ENCODE measurements around the gene NTRK3. TPM values are rescaled to one million over a fixed set of nuclear protein-coding genes. Genes with fewer than 3 reads are reported as not detected.

Gene NTRK3
- total RNA-seq, 1 experiment from 2014 or later: not detected

DNA sequence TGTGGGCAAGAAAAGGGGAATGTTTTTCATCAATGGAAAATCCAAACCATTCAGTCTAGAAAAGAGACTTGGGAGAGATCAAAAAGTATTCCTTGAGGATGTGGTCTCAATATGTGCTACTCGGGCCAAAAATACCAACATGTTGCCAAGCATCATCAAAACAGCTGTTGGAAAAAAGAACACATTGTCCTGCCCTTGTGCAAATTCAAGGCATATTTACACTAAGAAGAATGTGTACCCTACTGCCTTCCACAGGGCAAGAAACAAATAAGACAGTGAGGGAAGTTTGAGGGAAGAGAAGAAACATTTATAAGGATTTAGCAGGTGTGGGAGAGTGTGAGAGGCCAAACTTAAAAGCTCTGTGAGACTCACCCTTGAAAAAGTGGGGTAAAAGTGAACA lies 252.1 kb downstream of the NTRK3 start:
- in situ Hi-C loops (cut with HindIII; ENCODE audit: low pct_unique_long_range_greater_than_20kb, low sequenced_read_pairs): no loop called here
- no peak for DNase-seq (ENCODE audit: low read depth)

GRCh38 chr15:88003541-88004327 lies 252.8 kb downstream of the NTRK3 start:
- in situ Hi-C loops (cut with HindIII; ENCODE audit: low pct_unique_long_range_greater_than_20kb, low sequenced_read_pairs): no loop called here
- DNase-seq (ENCODE audit: low read depth): no peak

DNA sequence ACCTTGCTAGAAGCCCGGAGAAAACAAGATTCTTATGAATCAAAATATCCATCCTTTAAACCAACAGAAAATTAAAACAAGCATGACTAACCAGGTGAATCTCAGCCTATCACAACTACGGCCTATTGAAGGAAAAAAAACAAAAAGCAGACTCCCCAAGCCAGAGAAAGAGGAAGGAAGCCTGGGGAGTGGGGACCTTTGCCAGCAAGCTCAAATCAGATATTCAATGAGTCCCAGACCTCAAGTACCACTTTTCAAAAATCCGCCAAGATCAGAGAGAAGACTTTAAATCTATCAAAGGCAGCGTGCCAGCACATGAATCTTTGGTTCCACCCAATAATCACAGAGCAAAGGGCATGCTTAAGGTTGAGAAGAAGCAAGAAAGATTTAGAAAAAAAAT lies 253.8 kb downstream of the NTRK3 start:
- no peak for DNase-seq (ENCODE audit: low read depth)
- in situ Hi-C loops (cut with HindIII; ENCODE audit: low pct_unique_long_range_greater_than_20kb, low sequenced_read_pairs): no loop called here

GRCh38 chr15:87998630-87999029 lies 257.9 kb downstream of the NTRK3 start:
- in situ Hi-C loops (cut with HindIII; ENCODE audit: low pct_unique_long_range_greater_than_20kb, low sequenced_read_pairs): no loop called here
- no peak for DNase-seq (ENCODE audit: low read depth)

GRCh38 chr15:87986776-87987175 lies 269.8 kb downstream of the NTRK3 start:
- in situ Hi-C loops (cut with HindIII; ENCODE audit: low pct_unique_long_range_greater_than_20kb, low sequenced_read_pairs): no loop called here

DNA sequence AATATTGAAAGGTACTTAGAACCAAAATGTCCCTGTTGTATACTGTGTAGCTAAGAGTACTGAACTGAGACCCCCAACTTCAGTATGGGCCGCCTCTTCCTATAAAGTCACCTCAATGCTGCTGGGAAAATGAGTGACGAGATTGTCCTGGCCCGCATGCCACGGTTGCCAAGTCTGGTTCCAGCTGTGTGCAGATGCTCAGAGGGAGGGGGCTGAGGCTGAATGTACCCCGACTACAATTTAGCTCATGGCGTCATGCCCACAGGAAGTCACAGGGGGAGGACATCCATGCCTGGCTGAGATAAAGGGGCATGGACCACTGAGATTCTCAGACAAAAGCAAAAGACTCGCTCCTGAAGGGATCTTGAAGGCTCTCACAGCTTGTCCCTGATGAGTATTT lies 271.1 kb downstream of the NTRK3 start:
- in situ Hi-C loops (cut with HindIII; ENCODE audit: low pct_unique_long_range_greater_than_20kb, low sequenced_read_pairs): no loop called here
- DNase-seq (ENCODE audit: low read depth): no peak

More at GRCh38 chr15:87986776-87987175, 269.8 kb downstream of the NTRK3 start:
- DNase-seq (ENCODE audit: low read depth): no peak

GRCh38 chr15:87981969-87982368 lies 274.6 kb downstream of the NTRK3 start:
- in situ Hi-C loops (cut with HindIII; ENCODE audit: low pct_unique_long_range_greater_than_20kb, low sequenced_read_pairs): no loop called here
- DNase-seq (ENCODE audit: low read depth): no peak

DNA sequence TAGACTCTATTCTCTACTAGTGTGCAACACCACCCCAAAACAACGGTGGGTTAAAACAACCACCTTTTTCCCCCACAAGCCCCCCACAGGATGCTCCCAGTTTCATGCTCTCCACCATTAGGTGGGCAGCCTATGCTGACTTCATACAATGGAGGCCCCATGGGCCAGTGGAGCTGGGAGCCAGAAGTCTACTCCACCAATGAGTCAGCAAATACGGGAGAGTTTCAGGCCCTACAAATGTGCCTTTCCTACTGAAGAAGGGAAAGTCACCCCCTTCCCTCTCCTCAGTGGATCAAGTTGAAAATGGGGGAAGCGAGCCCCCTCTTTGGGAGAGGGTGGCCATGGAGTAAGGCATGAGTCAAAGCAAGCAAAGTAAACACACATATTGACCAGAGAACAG lies 278.6 kb downstream of the NTRK3 start:
- DNase-seq (ENCODE audit: low read depth): no peak
- in situ Hi-C loops (cut with HindIII; ENCODE audit: low pct_unique_long_range_greater_than_20kb, low sequenced_read_pairs): no loop called here

DNA sequence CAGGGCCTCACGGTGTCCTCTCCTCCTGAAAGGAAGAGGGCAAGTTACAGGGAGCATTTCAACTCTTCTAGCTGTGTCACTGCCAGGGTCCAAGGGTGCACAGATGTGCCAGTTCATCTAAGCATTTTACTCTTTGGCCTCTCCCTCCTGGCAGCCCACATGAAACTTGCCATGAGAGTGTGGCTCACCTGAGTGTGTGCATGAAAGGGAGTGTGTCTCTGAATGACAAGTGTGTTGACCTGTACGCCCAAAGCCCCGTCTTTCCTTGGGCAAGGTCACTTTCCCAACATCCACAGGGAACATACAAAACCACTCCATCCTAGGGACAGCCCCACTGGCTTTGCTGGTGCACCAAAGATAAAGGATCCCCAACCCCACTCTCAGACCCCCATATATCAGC lies 280.0 kb downstream of the NTRK3 start:
- no peak for DNase-seq (ENCODE audit: low read depth)

GRCh38 chr15:87973501-87974215 lies 282.9 kb downstream of the NTRK3 start:
- no peak for DNase-seq (ENCODE audit: low read depth)
- in situ Hi-C loops (cut with HindIII; ENCODE audit: low pct_unique_long_range_greater_than_20kb, low sequenced_read_pairs): no loop called here

More for the DNA sequence above, 280.0 kb downstream of the NTRK3 start:
- in situ Hi-C loops (cut with HindIII; ENCODE audit: low pct_unique_long_range_greater_than_20kb, low sequenced_read_pairs): no loop called here

DNA sequence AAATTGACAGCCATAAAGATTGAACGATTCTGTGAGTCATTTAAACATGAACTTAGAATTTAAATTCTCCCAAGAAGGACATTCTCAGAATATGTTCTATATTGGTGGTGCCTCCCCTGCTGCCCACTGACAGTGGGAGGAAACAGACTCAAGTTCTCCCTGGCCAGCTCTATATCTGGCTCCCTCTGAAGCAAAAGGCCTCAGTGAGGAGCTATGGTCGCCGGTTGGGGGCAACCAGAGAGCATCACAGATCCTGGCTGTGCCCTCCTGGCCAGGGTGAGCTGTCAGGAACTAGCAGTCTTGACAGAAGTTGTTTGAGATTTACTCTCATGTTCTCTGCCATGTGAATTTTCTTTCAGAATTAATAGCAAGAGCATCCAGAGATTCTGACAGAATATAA lies 285.5 kb downstream of the NTRK3 start:
- DNase-seq (ENCODE audit: low read depth): no peak
- in situ Hi-C loops (cut with HindIII; ENCODE audit: low pct_unique_long_range_greater_than_20kb, low sequenced_read_pairs): no loop called here

GRCh38 chr15:87967951-87968350 lies 288.6 kb downstream of the NTRK3 start:
- DNase-seq (ENCODE audit: low read depth): no peak
- in situ Hi-C loops (cut with HindIII; ENCODE audit: low pct_unique_long_range_greater_than_20kb, low sequenced_read_pairs): no loop called here

DNA sequence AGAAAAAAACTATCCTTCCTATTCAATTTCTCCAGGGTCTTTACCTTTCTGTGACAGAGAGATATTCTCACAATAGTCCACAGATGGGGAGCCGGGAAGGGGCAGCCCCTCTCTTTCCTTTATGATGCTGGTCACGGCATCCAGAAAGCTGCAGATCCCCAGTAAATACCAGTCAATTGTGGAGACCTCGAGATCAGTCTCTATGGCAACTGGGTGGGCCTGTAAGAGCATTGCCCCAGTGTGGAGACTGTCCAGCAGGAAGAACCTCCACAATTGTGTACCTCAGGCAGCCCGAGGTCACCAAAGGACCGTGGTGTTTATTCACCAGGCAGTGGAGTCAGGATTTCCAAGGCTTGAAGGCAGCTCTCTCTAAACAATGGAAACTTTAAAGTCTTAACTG lies 291.2 kb downstream of the NTRK3 start:
- in situ Hi-C loops (cut with HindIII; ENCODE audit: low pct_unique_long_range_greater_than_20kb, low sequenced_read_pairs): no loop called here
- no peak for DNase-seq (ENCODE audit: low read depth)

- no peak for DNase-seq (ENCODE audit: low read depth)
- in situ Hi-C loops (cut with HindIII; ENCODE audit: low pct_unique_long_range_greater_than_20kb, low sequenced_read_pairs): no loop called here
These were observed 294.1 kb downstream of the NTRK3 start for GRCh38 chr15:87962428-87962827.

DNA sequence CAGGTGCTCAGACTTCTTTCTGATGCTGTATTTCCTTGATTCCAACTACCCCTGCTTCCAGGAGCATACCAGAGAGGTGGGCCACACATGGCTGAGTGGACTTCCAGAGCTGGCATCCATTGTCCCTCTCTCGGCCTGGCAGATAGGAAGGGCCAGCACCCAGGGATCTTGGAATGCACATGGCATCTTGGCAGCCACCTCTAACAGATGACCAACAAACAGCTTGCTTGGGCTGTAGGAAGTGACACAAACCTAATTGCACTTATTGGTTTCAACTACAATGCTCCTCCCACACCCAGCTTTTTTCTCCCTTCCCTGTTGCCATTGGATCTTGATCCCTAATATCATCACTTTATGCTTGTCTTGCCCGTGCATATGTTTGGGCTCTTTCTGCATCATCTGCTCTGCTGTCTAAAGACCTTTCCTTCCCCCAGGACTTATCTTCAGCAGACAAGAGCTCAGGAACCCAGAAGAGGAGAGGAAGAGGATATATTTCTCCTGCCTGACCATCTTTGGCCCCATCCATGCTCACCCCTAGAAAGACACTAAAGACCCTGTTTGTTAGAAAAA lies 294.6 kb downstream of the NTRK3 start:
- in situ Hi-C loops (cut with HindIII; ENCODE audit: low pct_unique_long_range_greater_than_20kb, low sequenced_read_pairs): no loop called here
- no peak for DNase-seq (ENCODE audit: low read depth)

- in situ Hi-C loops (cut with HindIII; ENCODE audit: low pct_unique_long_range_greater_than_20kb, low sequenced_read_pairs): no loop called here
- no peak for DNase-seq (ENCODE audit: low read depth)
These were observed 296.9 kb downstream of the NTRK3 start for GRCh38 chr15:87959662-87960061.

GRCh38 chr15:87959080-87959479 lies 297.5 kb downstream of the NTRK3 start:
- peak; percentile 8 for DNase-seq (ENCODE audit: low read depth)
- in situ Hi-C loops (cut with HindIII; ENCODE audit: low pct_unique_long_range_greater_than_20kb, low sequenced_read_pairs): no loop called here

DNA sequence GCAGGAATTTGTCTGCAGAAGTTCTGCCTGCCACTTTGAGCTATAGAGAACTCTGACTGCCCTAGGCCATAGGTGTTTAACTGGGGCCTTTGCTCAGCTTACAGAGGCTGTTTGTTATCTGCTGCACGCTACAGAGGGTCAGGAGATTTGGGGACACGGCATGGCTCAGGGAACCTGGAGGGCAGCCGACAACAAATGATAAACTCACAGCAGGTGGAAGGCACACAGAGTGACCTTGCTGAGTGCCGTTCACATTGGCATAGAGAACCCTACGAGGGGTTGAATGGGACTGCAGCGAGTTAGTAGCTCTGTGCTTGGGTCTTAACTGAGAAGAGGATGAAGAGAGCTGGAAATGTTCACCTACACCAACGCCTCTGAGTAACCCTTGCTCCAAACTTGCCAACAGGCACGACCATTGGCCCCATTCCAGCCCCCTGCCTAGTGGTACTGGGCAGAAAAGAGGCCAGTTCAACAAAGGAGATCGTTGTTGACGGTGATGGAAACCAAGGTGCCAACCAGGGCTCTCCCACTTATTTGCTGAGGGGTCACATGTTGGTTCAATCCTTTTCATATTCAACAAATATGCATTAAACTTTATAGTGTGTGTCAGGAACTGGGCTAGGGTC lies 301.1 kb downstream of the NTRK3 start:
- in situ Hi-C loops (cut with HindIII; ENCODE audit: low pct_unique_long_range_greater_than_20kb, low sequenced_read_pairs): no loop called here
- no peak for DNase-seq (ENCODE audit: low read depth)

DNA sequence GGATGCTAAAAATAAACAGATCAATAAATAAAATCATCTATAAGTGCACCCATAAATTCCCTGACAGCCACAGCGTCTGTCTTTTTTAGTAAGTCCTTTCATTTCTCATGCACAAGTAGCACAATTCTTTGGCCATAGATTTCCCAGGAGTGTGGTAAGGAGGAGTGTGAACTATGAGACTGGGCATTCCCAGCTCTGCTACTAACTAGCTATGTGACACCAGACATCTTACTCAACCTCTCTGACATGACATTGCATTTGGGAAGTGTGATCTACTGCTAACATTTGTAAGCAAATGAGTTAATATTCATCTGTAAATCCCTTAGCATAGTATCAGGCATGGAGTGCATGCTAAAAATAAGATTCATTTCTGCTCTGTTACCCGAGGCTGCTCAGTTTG lies 301.7 kb downstream of the NTRK3 start:
- in situ Hi-C loops (cut with HindIII; ENCODE audit: low pct_unique_long_range_greater_than_20kb, low sequenced_read_pairs): no loop called here
- no peak for DNase-seq (ENCODE audit: low read depth)

Measured in Caki2 (cell line).